Right lobe of liver (tissue), 6 donors: ENCODE data around the gene GRIN2A. TPM values are rescaled to one million over a fixed set of nuclear protein-coding genes. Genes with fewer than 3 reads are reported as not detected.

ENCODE experiments used
- ATAC-seq, 4 donors: fragments of 200-7000 bp; cut with Tn5 transposase; one replicate each; pipeline ENCODE4 v1.9.1; 2020; ENCODE audit warnings: mild to moderate bottlenecking in 4 of 4, moderate library complexity in 4 of 4
- DNase-seq, 3 donors: peaks; one replicate each; pipeline ENCODE4 v3.0.0-alpha.2; 2020
- H3K27ac ChIP-seq, 3 donors: fragments of 200-600 bp; one replicate each; pipeline ENCODE4 v1.8.0; 2022
- H3K27me3 ChIP-seq, 2 donors: fragments of 200-600 bp; one replicate each; pipeline ENCODE4 v1.8.0; 2022
- H3K36me3 ChIP-seq, 4 donors: fragments of 200-600 bp; sonication (generic) in 1 of 4; one replicate each; pipeline versions ENCODE4 v1.5.1 to v1.8.0; 2017 to 2022; ENCODE audit warnings: control low read depth in 1 of 4
- H3K4me1 ChIP-seq, 4 donors: fragments of 200-600 bp; sonication (generic) in 1 of 4; one replicate each; pipeline versions ENCODE4 v1.5.1 to v1.8.0; 2017 to 2022; ENCODE audit warnings: control low read depth in 1 of 4
- H3K4me3 ChIP-seq, 3 donors: fragments of 200-600 bp; one replicate each; pipeline ENCODE4 v1.8.0; 2022
- H3K9me3 ChIP-seq, 4 donors: fragments of 200-600 bp; sonication (generic) in 1 of 4; one replicate each; pipeline versions ENCODE4 v1.5.1 to v1.8.0; 2017 to 2022; ENCODE audit warnings: control low read depth in 1 of 4
- POLR2A ChIP-seq: fragments of 450-650 bp; IDR thresholded peaks from one replicate; pipeline ENCODE4 v1.6.1; 2017; ENCODE audit warnings: antibody characterized with exemption, mild to moderate bottlenecking
- WGBS: methylation state at CpG from one replicate; pipeline ENCODE4 v1.1.6; 2018; ENCODE audit warnings: low coverage, low lambda C conversion rate; ENCODE audit not compliant: insufficient coverage; ENCODE audit errors: missing lambda C conversion rate; 5-methylcytosine and 5-hydroxymethylcytosine counted together
- intact Hi-C, 2 donors: fragments of 100-400 bp; cut with DNase I; formaldehyde crosslinking; loops; one replicate each; pipeline versions ENCODE4 v1.11.2 to v1.14.1; 2022
- total RNA-seq, 6 experiments: library from RNA; depleted of rRNA in 2 of 6; stranded (reverse); fragments of >200 nt in 2 of 6; fragmentation: NEBNext Ultra II Directional in 3 of 6; extraction: Animal tissue kit (Norgen Biotek cat#: 25700) in 3 of 6; gene quantifications; one replicate each; pipeline versions ENCODE4 v1.1.0 to v1.2.4, GENCODE V29; 2016 to 2023
- TF ChIP-seq, protein P1 (sequence below), 4 donors: fragments of 200-600 bp in 3 of 4; fragments of 450-650 bp in 1 of 4; IDR thresholded peaks; one replicate each; pipeline versions ENCODE4 v1.5.1 to v1.8.0; 2016 to 2022; ENCODE audit warnings: antibody characterized with exemption in 4 of 4, mild to moderate bottlenecking in 2 of 4
- donor health status: DM: no; HTN: yes; CAD: no.
- donor health status: DM: no; HTN: no; CAD: no.
- donor health status: DM: no; HTN: no; CAD: no.
- donor health status: DM: no; HTN: yes; CAD: no.
- donor health status: DM: no; HTN: yes; CAD: no.

The GRIN2A gene
- total RNA-seq, 6 experiments from 2014 or later: not detected

DNA sequence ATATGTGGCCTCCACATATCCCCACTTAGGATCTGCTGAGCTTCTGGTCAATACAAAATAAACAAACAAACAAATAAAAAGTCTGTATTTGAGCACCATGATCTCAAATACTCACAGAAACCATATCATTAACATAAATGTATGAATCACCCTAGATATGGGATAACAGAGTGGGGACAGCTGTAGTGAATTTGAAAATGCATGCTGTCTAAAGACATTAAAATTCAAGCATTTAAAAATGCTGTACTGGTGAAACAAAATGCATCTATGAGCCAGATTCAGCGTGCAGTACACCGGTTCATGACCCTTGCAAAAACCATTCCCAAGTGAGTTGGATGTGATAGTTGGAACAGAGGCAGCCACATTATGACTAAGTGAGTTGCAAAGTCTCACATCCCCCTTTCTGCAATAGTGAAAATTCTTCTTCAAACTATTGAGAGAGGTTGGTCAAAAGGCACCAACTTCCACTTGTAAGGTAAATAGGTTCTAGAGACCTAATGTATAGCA lies 12.3 kb downstream of the GRIN2A start:
- Histone ChIP-seq H3K4me3 (no peak overlapping the region), H3K9me3 (no peaks in the 10 kb centered on the region), H3K36me3 (no peaks in the 10 kb centered on the region), H3K27me3 (no peaks in the 10 kb centered on the region), H3K27ac (no peak overlapping the region), H3K4me1 (no peaks in the 10 kb centered on the region)
- TF ChIP-seq POLR2A: no peak
- TF ChIP-seq, protein P1, sequence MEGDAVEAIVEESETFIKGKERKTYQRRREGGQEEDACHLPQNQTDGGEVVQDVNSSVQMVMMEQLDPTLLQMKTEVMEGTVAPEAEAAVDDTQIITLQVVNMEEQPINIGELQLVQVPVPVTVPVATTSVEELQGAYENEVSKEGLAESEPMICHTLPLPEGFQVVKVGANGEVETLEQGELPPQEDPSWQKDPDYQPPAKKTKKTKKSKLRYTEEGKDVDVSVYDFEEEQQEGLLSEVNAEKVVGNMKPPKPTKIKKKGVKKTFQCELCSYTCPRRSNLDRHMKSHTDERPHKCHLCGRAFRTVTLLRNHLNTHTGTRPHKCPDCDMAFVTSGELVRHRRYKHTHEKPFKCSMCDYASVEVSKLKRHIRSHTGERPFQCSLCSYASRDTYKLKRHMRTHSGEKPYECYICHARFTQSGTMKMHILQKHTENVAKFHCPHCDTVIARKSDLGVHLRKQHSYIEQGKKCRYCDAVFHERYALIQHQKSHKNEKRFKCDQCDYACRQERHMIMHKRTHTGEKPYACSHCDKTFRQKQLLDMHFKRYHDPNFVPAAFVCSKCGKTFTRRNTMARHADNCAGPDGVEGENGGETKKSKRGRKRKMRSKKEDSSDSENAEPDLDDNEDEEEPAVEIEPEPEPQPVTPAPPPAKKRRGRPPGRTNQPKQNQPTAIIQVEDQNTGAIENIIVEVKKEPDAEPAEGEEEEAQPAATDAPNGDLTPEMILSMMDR (IDR thresholded peaks at IDR 0.05): no peak
- WGBS: 79% methylated on average over 2 of the region's 2 CpGs
- intact Hi-C loops: no loop called here
- DNase-seq: no peak
- no peak for ATAC-seq

DNA sequence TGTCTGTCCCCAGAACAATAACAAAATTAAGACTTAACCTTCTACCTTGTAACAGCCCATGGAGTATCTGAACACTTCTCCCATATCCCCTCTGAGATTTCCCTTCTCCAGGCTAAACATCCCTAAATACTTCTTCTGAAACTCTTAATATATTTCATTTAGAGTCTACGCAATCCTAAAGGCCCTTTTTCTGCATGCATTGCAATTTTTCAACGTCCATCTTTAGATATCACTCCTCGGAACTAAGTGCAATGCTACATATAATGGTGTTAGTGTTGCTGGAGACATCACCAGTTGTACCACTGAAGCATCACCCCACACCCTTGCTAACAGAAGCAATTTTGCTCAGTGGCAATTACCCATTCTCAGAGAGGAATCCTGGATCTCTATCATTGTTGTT lies 13.2 kb downstream of the GRIN2A start:
- no peaks in the 10 kb centered on the region for H3K4me1 ChIP-seq
- intact Hi-C loops: no loop called here
- 70% methylated on average over 3 of the region's 3 CpGs for WGBS
- no peaks in the 10 kb centered on the region for H3K9me3 ChIP-seq
- no peaks in the 10 kb centered on the region for H3K27me3 ChIP-seq
- ATAC-seq: no peak
- no peak overlapping the region for H3K4me3 ChIP-seq
- DNase-seq: no peak
- H3K27ac ChIP-seq: no peak overlapping the region
- TF ChIP-seq POLR2A: no peak
- TF ChIP-seq, protein P1 (IDR thresholded peaks at IDR 0.05): no peak
- H3K36me3 ChIP-seq: no peaks in the 10 kb centered on the region

DNA sequence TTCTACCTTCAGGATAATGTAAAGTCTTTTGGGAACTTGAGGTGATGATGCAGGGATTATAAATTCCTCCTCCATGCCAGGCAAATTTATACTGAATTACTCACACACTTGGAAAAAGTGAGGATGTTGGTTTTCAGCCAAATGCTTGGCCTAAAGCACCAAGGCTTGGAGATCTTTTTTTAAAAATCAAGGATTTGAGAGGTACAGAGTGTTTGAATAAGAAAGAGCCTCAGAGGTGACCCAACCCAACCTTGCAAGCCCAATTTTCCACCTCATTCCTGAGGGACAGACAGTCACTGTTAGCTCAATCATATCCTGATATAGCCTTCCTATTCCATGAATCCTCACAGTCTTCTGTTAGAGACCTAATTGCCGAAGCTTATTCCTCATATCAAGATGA lies 14.0 kb downstream of the GRIN2A start:
- no peaks in the 10 kb centered on the region for H3K36me3 ChIP-seq
- WGBS: no CpG with 5 or more reads among the region's 1 CpG
- no peaks in the 10 kb centered on the region for H3K27me3 ChIP-seq
- ATAC-seq (no peak), DNase-seq (no peak)
- no peaks in the 10 kb centered on the region for H3K9me3 ChIP-seq
- intact Hi-C loops: no loop called here
- H3K27ac ChIP-seq: no peak overlapping the region
- TF ChIP-seq POLR2A: no peak
- TF ChIP-seq, protein P1 (IDR thresholded peaks at IDR 0.05): no peak
- H3K4me3 ChIP-seq: no peak overlapping the region
- H3K4me1 ChIP-seq: no peaks in the 10 kb centered on the region

DNA sequence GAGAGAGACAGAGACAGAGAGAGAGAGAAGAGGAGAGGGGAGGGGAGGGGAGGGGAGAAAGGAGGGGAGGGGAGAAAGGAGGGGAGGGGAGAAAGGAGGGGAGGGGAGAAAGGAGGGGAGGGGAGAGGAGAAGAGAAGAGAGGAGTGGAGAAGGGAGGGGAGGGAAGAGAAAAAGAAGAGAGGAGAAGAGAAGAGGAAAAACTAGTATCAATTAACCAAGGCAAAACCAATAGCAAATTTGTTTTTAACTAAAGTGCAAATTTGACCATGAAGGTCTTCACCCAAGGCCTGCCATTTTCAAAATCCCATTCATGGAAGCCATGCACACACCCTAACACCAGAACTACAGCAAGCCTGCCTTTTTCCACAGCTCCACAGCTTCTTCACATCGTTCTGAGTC lies 16.6 kb downstream of the GRIN2A start:
- Histone ChIP-seq H3K27me3 (no peaks in the 10 kb centered on the region), H3K36me3 (no peaks in the 10 kb centered on the region), H3K27ac (no peak overlapping the region), H3K9me3 (no peaks in the 10 kb centered on the region), H3K4me3 (no peak overlapping the region), H3K4me1 (no peaks in the 10 kb centered on the region)
- ATAC-seq (no peak), DNase-seq (no peak)
- intact Hi-C loops: no loop called here
- no peak for TF ChIP-seq POLR2A
- TF ChIP-seq, protein P1 (IDR thresholded peaks at IDR 0.05): no peak
- 54% methylated on average over 1 of the region's 1 CpG for WGBS

DNA sequence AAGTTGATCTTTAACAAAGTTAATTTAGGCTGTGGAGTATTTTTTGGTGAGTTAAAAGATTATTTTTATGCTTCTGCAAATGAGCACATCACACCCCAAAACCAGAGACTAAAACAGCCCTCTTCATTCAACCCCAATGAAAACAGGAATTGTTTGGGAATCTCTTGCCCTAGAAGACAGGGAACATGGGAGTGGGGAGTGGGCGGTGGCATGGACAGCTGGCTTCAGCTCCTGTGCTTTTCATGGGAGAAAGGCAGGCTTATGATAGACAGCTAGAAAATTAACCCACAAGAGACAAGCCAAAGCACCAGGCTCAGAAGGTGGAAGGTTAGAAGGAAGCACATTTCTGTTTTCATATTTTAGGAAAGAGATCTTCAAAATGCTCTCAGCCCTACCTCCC lies 19.2 kb downstream of the GRIN2A start:
- H3K27me3 ChIP-seq: no peaks in the 10 kb centered on the region
- H3K9me3 ChIP-seq: no peaks in the 10 kb centered on the region
- no peak overlapping the region for H3K4me3 ChIP-seq
- ATAC-seq (no peak), DNase-seq (no peak)
- H3K27ac ChIP-seq: no peak overlapping the region
- intact Hi-C loops: no loop called here
- TF ChIP-seq, protein P1 (IDR thresholded peaks at IDR 0.05): no peak
- no peak for TF ChIP-seq POLR2A
- 10% methylated on average over 1 of the region's 1 CpG for WGBS
- H3K4me1 ChIP-seq: no peaks in the 10 kb centered on the region
- no peaks in the 10 kb centered on the region for H3K36me3 ChIP-seq
